PFSK-1 (cell line): Measurements from ENCODE around the gene TAPBP.

Experiments
- POLR2AphosphoS5 ChIP-seq: IDR thresholded peaks from 2 replicates; pipeline ENCODE4 v1.6.1; 2012; ENCODE audit warnings: low read depth, mild to moderate bottlenecking, control low read depth, low read length, moderate library complexity
- REST ChIP-seq, 2 experiments: IDR thresholded peaks; 2 replicates each; pipeline versions ENCODE4 v1.6.1 to v1.8.0; 2011 to 2012; ENCODE audit warnings: low read depth in 2 of 2, low read length in 2 of 2, control low read depth in 1 of 2, inconsistent platforms in 1 of 2, mild to moderate bottlenecking in 1 of 2, moderate library complexity in 1 of 2; ENCODE audit not compliant: insufficient read depth in 1 of 2
- SIN3A ChIP-seq: IDR thresholded peaks from 2 replicates; pipeline ENCODE4 v1.6.1; 2012; ENCODE audit warnings: mild to moderate bottlenecking, low read length, moderate library complexity, borderline replicate concordance; ENCODE audit not compliant: insufficient read depth
- TAF1 ChIP-seq: IDR thresholded peaks from 2 replicates; pipeline ENCODE4 v1.6.1; 2012; ENCODE audit warnings: low read length, control low read depth, borderline replicate concordance; ENCODE audit not compliant: insufficient read depth

- no peak; the same call in 1 of the 2 replicates for TF ChIP-seq POLR2AphosphoS5
- TF ChIP-seq TAF1, result no peak
- no peak for TF ChIP-seq REST (IDR thresholded peaks at IDR 0.05; ENCODE audit: insufficient read depth in 1 of 2, low read depth in 2 of 2, low read length in 2 of 2)
- 0 out of 2 replicates have a peak, but pooled peaks have one; percentile 32 for TF ChIP-seq SIN3A
Measured at GRCh38 chr6:33314515-33314942, 651 bp upstream of the TAPBP start.
